GM10248 (cell line): Measurements from ENCODE around the gene TEF.

Source experiments
- CTCF ChIA-PET: fragments of 300-600 bp; sonication (Branson Sonifier 250); formaldehyde crosslinking; extraction: SDS; loops from one replicate; lab custom pipeline; 2021; ENCODE audit warnings: antibody characterized with exemption; lab: Yijun Ruan, JAX
- POLR2A ChIA-PET: fragments of 350-650 bp; sonication (Branson Sonifier 250); formaldehyde crosslinking; extraction: SDS; loops from one replicate; lab custom pipeline; 2020; ENCODE audit warnings: antibody characterized with exemption; lab: Yijun Ruan, JAX
- DNase-seq: peaks from one replicate; pipeline ENCODE4 v3.0.0; 2012; ENCODE audit errors: extremely low spot score
- CTCF ChIP-seq: IDR thresholded peaks from 2 replicates; pipeline ENCODE4 v1.5.1; 2012; ENCODE audit warnings: mild to moderate bottlenecking, low read depth; ENCODE audit errors: extremely low read depth, missing control alignments, control extremely low read depth

Gene TEF

GRCh38 chr22:41343717-41344116, 38.0 kb upstream of the TEF start:
- CTCF ChIA-PET, result interaction anchor here (1.3 kb wide), 1 partner anchor 10 kb away, joined by 3 read pairs; no protein-coding TSS in a partner anchor
- no peak for DNase-seq
- TF ChIP-seq CTCF, result no peak
- POLR2A ChIA-PET, result no interaction called here

DNA sequence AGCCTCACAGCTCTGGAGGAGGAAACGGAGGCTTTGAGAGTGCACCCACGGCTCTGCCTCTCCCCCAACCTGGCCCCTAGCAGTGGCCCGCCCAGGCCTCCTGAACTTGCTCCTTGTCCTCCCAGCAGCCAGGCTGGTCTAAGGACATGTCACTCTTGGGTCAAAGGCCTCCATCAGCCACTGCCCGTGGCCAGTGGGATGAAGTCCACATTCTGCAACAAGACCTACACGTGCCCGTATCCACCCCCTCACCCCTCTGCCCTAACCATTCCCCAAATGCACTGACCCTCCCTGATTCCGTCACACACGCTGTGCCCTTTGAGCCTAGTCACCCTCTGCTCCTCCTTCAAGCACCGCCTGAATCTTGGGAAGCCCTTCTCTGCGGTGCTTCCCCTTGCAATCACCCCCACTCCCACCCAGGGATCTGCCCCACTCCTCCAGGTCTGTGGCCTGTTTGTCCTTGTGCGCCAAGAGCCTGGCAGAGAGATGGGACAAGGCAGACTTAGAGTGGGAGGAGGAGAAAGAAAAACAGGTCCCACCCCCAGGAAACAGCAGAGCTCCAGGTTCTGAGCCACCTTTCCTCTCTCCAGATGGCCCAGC, 37.5 kb upstream of the TEF start:
- TF ChIP-seq CTCF, result no peak
- no peak for DNase-seq
- POLR2A ChIA-PET, result no interaction called here
- CTCF ChIA-PET, result interaction anchor here (1.3 to 1.5 kb wide), 4 partner anchors 9 to 19 kb away, joined by 3 read pairs; no protein-coding TSS in a partner anchor

- ChIA-PET POLR2A (no interaction called here), CTCF (interaction anchor here (0.9 to 1.5 kb wide), 2 partner anchors 9 to 423 kb away, joined by 3 read pairs; no protein-coding TSS in a partner anchor)
- TF ChIP-seq CTCF, result no peak
- DNase-seq, result no peak
Measured at GRCh38 chr22:41345807-41346335, 35.9 kb upstream of the TEF start.

- ChIA-PET CTCF (no interaction called here), POLR2A (no interaction called here)
- DNase-seq, result no peak
- no peak for TF ChIP-seq CTCF
Measured at GRCh38 chr22:41347066-41347859, 34.5 kb upstream of the TEF start.

DNA sequence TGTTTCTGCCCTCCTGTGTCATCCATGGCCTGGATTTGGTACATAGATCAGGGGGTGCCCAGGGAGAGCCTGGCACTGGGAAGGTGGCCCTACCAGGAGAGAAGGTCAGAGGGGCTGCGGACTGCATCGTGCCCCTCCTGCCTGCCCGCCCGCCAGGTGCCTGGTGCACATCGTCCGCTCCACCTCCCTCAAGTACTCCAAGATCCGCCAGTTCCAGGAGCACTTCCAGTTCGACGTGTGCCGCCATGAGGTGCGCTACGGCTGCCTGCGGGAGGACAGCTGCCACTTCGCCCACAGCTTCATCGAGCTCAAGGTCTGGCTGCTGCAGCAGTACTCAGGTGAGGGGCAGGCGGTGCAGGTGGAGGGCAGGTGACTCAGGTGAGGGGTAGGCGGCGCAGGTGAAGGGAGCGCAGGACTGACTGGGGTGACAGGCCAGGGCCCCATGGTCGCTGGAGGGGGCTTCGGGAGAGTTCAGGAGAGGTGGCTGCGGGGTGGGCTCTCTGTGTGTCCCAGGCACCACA, 32.7 kb upstream of the TEF start:
- no peak for DNase-seq
- ChIA-PET CTCF (interaction anchor here (1.2 to 1.7 kb wide), 2 partner anchors 29 to 195 kb away, joined by 3 read pairs; partner anchors contain the start of gene POLR3H), POLR2A (interaction anchor here (0.5 kb wide), 1 partner anchor 1292 kb away, joined by 5 read pairs; no protein-coding TSS in a partner anchor)
- TF ChIP-seq CTCF, result no peak

DNA sequence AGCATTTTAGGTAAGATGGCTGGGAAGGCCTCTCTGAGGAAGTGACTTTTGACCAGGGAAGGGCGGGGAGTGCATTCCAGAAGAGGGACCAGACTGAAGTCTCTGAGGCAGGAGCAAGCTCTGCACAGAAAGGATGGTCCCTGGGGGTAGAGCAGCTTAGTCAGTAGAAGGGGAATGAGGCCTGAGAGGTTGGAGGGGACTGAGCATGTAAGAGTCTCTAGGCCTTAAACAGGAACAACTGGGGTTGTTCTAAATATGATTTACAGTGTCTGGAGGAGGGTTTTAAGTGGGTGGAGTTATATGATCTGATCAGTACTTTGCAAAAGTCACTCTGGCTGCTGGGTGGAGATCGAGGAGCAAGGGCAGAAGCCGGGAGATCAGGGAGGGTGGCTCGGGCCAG, 31.7 kb upstream of the TEF start:
- TF ChIP-seq CTCF, result no peak
- no peak for DNase-seq
- CTCF ChIA-PET, result interaction anchor here (1.2 kb wide), 1 partner anchor 194 kb away, joined by 3 read pairs; the partner anchor contains the start of gene POLR3H
- POLR2A ChIA-PET, result no interaction called here
